Measurements from ENCODE around the gene CYBRD1.

DNA sequence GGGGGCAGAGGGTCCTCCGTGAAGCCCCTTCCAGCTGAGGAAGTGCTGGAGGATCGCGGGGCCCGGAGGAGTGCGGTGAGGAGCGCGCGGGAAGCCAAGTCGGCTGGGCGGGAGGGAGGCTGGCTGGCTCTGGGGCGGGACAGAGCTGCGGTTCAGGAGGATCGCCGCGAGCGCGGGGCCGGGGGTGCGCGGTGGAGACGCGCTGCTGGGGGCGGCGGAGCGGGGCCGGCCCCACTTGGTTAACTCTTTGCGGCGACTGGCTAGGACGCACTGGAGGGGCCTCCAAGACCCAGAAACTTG lies 464 bp downstream of the CYBRD1 start:
- TF ChIP-seq, protein P1, sequence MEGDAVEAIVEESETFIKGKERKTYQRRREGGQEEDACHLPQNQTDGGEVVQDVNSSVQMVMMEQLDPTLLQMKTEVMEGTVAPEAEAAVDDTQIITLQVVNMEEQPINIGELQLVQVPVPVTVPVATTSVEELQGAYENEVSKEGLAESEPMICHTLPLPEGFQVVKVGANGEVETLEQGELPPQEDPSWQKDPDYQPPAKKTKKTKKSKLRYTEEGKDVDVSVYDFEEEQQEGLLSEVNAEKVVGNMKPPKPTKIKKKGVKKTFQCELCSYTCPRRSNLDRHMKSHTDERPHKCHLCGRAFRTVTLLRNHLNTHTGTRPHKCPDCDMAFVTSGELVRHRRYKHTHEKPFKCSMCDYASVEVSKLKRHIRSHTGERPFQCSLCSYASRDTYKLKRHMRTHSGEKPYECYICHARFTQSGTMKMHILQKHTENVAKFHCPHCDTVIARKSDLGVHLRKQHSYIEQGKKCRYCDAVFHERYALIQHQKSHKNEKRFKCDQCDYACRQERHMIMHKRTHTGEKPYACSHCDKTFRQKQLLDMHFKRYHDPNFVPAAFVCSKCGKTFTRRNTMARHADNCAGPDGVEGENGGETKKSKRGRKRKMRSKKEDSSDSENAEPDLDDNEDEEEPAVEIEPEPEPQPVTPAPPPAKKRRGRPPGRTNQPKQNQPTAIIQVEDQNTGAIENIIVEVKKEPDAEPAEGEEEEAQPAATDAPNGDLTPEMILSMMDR (IDR thresholded peaks at IDR 0.05 in 4 of 5, conservative IDR thresholded peaks at IDR 0.05 in 1 of 5): no peak
- TF ChIP-seq POLR2A (IDR thresholded peaks at IDR 0.05): no peak

All from gastrocnemius medialis (tissue), 4 donors.